MM.1S (cell line): Measurements from ENCODE around the gene GABRR1.

Experiments
- CTCF ChIP-seq: fragments of 300-600 bp; sonication (generic); IDR thresholded peaks from 2 replicates; pipeline ENCODE4 v1.5.1; 2016; ENCODE audit warnings: antibody characterized with exemption, low read length, mixed read lengths
- EZH2phosphoT487 ChIP-seq: fragments of 300-600 bp; sonication (generic); IDR thresholded peaks from 2 replicates; pipeline ENCODE4 v1.6.1; 2018; ENCODE audit warnings: antibody characterized with exemption, low read length

DNA sequence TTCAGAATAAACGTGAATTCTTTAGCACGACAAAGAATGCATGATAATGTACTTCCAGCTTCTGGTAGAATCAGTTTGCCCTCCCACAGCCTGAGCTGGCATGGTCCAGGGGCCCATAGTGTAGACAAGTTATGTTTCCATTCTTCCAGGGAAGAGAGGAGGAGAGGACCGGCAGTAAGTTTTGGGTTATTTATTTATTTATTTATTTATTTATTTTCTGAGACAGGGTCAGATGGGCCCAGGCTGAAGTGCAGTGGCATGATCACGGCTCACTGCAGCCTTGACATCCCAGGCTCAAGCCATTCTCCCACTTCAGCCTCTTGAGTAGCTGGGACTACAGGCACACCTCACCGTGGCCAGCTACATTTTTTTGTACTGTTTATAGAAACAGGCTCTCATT lies 4.7 kb downstream of the GABRR1 start:
- no peak for TF ChIP-seq CTCF
- no peak for TF ChIP-seq EZH2phosphoT487
